GM19193 (cell line): Measurements from ENCODE around the gene CCDC102A.

Experiments
- POLR2A ChIP-seq: IDR thresholded peaks from 4 replicates; pipeline ENCODE4 v1.6.1; 2011; ENCODE audit not compliant: insufficient read depth, insufficient read length; ENCODE audit errors: extremely low read depth

Gene CCDC102A

DNA sequence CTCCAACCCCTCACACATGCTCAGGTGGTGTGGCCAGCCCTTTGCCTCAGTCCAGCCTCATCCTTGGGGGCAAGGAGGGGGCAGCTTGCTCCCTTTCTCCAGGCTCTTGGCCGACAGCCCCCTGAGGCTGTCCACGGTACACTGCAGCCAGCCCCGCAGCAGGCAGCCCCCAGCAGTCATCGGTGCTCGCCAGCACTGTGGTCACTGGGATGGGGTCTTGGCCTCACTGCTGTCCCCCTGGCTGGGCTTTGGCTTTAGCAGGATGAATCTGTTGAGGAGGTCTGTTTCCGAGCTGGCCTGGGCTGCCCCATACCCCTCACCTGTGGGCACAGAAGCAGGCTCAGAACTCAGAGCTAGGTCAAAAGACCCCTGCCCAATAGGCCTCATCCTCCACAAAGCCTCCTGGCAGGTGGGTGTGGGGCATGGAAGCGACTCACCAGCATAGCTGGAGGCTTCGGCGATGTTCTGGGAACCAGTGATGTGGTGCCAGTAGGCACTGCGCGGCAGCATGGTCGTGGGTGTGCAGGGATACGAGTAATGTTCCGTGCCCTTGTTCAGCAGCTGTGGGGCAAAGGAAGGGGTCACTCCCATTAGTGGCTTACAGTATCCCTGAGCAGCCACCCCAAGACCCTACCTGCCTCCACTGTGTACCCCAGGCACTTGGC is 63.1 kb downstream of the CCDC102A start:
- TF ChIP-seq POLR2A: no peak

DNA sequence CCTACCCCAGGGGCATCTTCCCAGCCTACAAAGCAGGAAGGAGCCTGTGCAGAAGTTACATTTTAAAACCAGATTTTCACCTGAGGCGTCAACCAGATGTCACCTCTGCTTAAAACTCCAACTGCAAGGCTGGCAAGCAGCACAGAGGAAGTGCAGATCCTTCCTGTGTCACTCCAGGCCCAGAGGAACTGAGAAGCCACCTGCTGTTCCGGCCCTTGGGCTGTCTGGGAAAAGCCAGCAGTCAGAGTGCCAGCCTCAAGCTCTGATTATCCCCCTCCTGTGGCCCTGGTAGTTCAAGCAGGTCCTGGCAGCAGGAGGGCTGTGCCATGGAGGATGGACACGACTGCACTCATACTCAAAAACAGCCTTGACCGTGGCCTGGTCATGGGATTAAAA is 63.7 kb downstream of the CCDC102A start:
- TF ChIP-seq POLR2A: no peak

DNA sequence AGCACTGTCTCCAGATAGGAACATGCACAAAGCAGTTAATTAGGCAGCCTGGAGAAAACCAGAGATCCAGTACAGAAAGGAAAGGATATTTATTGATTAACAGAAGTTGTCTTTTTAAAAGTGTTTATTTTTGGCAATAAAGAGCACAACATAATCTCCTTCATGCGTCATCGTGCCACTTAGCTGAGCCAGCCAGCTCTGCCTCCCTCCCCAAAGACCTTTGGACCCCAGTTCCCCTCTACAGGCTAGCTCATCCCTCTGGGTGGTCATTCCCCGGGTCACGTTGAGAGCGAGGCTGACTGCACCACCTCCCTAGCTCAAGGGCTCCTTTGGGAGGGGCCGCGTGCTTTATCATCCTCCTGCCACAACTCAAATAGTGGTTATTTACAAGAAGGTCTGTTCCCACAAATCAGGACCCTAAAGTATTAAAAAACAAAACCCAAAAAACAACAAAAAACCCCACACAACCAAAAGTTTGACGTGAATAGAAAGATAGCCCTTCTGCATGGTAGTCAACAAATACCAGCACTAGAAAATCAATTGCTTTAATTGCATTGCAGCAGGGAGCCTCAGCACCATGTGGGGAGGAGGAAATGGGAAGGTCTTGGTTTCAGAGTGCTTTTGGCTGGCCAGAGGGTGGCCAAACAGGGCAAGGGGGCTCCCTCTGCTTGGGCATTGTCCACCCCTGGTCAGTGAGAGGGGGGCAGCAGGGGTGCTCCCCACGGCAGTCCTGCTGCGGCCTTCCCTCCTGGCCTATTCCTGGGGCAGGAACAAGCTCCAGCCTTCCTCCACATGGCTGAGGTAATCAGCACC is 64.3 kb downstream of the CCDC102A start:
- no peak for TF ChIP-seq POLR2A

DNA sequence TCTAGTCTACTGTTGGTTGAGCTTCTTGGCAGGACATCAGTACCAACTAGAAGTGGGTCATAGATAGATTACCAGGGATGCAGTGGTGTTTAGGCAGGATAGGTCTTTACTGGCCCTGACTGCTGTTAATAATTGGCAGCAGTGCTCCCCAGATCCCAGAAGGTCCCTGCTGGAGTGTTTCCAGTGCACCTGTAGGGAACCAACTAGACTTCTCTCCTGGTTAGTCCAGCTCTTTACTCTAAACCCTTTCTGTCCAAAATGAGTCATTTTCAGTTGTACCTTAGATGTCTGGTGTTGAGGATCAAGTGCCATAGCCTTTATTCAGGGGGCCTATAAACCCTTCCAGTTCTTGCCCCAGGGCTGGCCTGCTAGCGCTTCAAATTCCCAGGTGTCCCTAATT is 65.2 kb downstream of the CCDC102A start:
- no peak for TF ChIP-seq POLR2A

DNA sequence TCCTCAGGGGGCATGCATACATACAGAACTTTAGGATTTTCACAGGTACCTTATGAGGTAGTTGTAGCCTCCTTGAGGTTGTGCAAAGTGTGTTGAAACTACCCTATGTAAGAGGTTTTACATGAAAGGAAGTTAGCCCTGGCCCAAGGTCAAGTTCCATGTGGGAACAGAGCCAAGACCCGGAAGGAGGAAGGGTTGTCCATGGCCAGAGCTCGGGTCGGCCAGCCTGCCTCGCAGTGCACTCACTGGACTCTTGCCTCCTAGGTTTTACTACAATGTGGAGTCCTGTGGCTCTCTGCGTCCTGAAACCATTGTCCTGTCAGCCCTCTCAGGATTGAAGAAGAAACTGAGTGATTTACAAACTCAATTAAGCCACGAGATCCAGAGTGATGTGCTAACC is 65.7 kb downstream of the CCDC102A start:
- TF ChIP-seq POLR2A: no peak

DNA sequence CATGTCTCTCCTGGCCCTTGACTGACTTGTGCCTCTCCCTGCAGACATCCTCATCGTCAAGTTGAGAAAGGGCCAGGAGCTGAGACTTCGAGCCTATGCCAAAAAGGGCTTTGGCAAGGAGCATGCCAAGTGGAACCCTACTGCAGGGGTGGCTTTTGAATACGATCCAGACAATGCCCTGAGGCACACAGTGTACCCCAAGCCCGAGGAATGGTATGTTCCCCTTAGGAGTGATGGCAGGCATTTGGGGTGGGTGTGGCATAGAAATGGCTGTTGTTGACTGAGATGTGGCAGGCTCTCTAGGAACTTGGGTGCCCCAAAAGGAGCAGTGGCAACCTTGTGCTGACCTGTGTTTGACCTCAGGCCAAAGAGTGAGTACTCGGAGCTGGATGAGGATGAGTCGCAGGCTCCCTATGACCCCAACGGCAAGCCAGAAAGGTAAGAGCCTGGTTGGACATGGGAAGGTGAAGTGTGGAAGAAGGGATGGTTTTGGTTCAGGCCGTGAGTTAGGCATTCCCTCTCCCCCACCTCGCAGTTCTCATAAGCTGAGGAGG is 66.4 kb downstream of the CCDC102A start:
- no peak for TF ChIP-seq POLR2A

DNA sequence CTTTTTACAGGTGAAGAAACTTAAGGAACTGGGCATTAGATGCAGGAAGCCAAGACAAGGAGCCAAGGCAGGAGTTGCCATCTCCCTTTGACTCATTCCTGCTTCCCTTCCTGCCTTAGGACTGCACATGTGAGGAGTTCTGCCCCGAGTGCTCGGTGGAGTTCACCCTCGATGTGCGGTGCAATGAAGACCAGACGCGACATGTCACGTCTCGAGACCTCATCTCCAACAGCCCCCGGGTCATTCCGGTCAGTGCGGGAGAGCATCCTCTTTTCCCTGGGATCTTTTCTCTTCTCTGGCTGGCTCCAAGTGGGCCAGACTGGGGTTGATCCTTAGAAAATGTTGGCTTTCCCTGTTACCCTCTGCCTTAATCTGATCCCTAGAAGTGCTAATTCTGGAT is 67.3 kb downstream of the CCDC102A start:
- TF ChIP-seq POLR2A: no peak

DNA sequence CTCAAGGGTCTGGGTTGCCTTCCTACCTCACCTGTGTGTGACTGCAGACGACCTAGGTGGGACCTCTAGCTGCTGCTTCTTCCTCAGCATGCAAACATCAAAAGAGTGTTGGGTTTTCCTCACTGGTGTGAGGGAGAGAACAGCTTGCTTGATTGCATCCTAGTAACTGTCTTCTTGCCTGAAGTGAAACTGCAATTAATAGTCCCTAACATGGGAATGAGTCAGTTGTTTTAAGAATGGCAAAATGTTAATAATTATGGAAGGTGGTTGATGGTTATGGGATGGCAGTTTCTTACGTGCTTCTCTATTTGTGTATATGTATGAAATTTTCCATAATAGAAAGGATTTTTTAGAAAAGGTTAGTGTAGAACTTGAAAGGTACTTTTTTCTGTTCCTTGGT is 68.0 kb downstream of the CCDC102A start:
- no peak for TF ChIP-seq POLR2A

DNA sequence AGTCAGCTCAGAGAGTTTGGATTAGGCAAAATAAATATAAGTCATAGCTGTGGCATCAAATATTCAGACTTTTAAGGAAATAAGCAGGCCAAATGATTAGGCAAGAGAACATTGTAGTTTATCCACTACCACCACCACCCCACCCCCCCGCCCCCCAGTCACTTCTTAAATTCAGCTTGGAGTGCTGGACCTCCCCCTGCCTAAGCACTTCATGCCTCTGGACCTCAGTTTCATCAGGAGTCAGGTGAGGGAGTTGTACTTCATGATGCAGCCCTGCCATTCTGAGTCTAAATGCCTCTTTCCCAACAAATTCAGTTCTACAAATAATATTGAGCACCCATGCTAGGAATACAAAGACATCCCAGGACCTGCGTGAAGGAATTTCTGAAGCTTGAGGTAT is 71.8 kb downstream of the CCDC102A start:
- TF ChIP-seq POLR2A: no peak

DNA sequence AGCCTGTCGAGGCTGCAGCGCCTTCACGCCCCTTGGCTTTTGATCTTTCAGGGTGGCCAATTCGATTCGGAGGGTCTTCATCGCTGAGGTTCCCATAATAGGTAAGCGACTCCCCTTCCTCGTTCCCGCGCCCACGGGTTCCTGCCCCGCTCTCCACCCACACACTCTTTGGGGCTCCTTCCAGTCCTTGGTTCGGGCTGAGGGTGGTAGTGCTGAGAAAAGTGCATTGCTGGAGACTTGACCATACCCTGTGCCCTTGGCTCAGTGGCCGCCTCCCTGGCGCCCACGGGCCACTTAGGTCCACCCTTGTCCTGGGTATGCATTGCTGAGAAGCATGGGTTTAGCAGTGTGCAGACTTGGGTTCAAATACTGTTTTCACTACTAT is 73.4 kb downstream of the CCDC102A start:
- TF ChIP-seq POLR2A: no peak

DNA sequence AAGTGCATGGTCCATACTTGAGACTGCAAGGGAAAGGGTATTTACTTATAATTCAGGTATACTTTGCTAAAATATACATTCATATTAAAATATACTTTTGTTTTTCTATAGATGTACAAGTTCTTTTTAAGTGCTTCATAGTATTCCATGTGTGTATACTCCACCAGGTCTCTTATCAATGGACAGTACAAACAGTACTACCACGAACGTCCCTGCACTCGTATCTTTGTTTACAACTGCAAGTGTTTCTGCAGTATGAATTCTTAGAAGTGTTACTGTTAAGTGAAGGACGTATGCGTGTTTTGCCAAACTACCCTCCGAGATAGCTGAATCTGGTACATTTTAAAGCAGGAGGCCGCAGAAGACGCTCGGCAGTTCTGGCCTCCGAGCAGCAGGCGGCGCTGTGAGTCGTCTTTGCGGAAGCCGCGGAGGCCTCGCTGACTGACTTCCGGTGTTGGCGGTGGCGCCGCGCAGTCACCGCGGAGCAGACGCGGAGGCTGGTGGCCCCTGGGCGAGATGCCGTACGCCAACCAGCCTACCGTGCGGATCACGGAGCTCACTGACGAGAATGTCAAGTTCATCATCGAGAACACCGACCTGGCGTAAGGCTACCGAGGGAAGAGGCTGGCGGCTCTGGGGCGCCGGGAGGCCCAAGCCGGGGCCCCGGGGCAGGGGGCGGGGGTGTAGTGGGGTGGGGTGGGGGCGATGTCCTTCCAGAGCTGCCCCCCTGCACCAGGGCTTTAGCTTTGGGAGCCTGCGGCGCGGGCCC is 74.0 kb downstream of the CCDC102A start, which contains the start of gene POLR2C:
Gene POLR2C, plus strand, starts transcription at position 471 of the 769 bp plus-strand sequence. Its CDS starts 46 bp downstream, at position 517.
- peak; percentile 99 for TF ChIP-seq POLR2A
